Parathyroid adenoma (tissue), 2 donors: ENCODE measurements around the gene C1S.
"Not testable (repeated sequence)": the region's sequence is repeated elsewhere in the genome, so short reads cannot be mapped to it uniquely, and the experiment has no call there.

Experiments used
- H2AFZ ChIP-seq: fragments of 300-600 bp; sonication (generic); one replicate; pipeline ENCODE4 v1.7.0; 2017; ENCODE audit warnings: antibody characterized with exemption, mild to moderate bottlenecking
- H3K27ac ChIP-seq: fragments of 300-600 bp; sonication (generic); one replicate; pipeline ENCODE4 v1.7.0; 2017
- H3K27me3 ChIP-seq: fragments of 300-600 bp; sonication (generic); one replicate; pipeline ENCODE4 v1.7.0; 2017; ENCODE audit warnings: low read length; ENCODE audit not compliant: control insufficient read depth, insufficient read depth
- H3K36me3 ChIP-seq: fragments of 300-600 bp; sonication (generic); one replicate; pipeline ENCODE4 v1.7.0; 2017; ENCODE audit warnings: low read length; ENCODE audit not compliant: control insufficient read depth, insufficient read depth
- H3K4me1 ChIP-seq: fragments of 300-600 bp; sonication (generic); one replicate; pipeline ENCODE4 v1.7.0; 2017; ENCODE audit warnings: control low read depth
- H3K4me2 ChIP-seq: fragments of 300-600 bp; sonication (generic); one replicate; pipeline ENCODE4 v1.7.0; 2017; ENCODE audit warnings: low read length
- H3K4me3 ChIP-seq: fragments of 300-600 bp; sonication (generic); one replicate; pipeline ENCODE4 v1.7.0; 2017; ENCODE audit warnings: low read depth, low read length
- H3K79me2 ChIP-seq: fragments of 300-600 bp; sonication (generic); one replicate; pipeline ENCODE4 v1.7.0; 2017; ENCODE audit warnings: control low read depth
- H3K9ac ChIP-seq: fragments of 300-600 bp; sonication (generic); one replicate; pipeline ENCODE4 v1.7.0; 2017; ENCODE audit warnings: mild to moderate bottlenecking
- H3K9me3 ChIP-seq: fragments of 300-600 bp; sonication (generic); one replicate; pipeline ENCODE4 v1.7.0; 2017; ENCODE audit warnings: low read length; ENCODE audit not compliant: control insufficient read depth
- TF ChIP-seq, protein P1 (sequence below): fragments of 300-600 bp; sonication (generic); IDR thresholded peaks from one replicate; pipeline ENCODE4 v1.7.0; 2017; ENCODE audit warnings: antibody characterized with exemption, mild to moderate bottlenecking
- donor health status: primary hyperparathyroidism.

C1S gene

DNA sequence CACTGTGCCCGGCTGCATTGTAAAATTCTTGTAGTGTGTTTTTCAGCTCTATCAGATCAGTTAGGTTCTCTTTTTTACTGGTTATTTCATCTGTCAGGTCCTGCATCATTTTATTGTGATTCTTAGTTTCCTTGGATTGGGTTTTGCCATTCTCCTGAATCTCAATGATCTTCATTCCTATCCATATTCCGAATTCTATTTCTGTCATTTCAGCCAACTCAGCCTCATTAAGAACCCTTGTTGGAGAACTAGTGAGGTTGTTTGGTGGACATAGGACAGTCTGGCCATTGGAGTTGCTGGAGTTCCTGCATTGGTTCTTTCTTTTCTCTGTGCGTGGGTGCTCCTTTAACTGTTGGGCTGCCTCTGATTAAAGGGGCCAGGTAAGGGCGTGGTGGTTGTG is 5.6 kb upstream of the C1S start:
- H3K4me1 ChIP-seq: no peaks in the 10 kb centered on the region
- TF ChIP-seq, protein P1, sequence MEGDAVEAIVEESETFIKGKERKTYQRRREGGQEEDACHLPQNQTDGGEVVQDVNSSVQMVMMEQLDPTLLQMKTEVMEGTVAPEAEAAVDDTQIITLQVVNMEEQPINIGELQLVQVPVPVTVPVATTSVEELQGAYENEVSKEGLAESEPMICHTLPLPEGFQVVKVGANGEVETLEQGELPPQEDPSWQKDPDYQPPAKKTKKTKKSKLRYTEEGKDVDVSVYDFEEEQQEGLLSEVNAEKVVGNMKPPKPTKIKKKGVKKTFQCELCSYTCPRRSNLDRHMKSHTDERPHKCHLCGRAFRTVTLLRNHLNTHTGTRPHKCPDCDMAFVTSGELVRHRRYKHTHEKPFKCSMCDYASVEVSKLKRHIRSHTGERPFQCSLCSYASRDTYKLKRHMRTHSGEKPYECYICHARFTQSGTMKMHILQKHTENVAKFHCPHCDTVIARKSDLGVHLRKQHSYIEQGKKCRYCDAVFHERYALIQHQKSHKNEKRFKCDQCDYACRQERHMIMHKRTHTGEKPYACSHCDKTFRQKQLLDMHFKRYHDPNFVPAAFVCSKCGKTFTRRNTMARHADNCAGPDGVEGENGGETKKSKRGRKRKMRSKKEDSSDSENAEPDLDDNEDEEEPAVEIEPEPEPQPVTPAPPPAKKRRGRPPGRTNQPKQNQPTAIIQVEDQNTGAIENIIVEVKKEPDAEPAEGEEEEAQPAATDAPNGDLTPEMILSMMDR: no peak
- H3K27me3 ChIP-seq: no peaks in the 10 kb centered on the region
- no peaks in the 10 kb centered on the region for H3K9me3 ChIP-seq
- no peak overlapping the region for H2AFZ ChIP-seq
- no peaks in the 10 kb centered on the region for H3K36me3 ChIP-seq
- no peak overlapping the region for H3K4me2 ChIP-seq
- no peaks in the 10 kb centered on the region for H3K79me2 ChIP-seq
- H3K27ac ChIP-seq: no peak overlapping the region
- no peak overlapping the region for H3K4me3 ChIP-seq
- H3K9ac ChIP-seq: no peak overlapping the region

DNA sequence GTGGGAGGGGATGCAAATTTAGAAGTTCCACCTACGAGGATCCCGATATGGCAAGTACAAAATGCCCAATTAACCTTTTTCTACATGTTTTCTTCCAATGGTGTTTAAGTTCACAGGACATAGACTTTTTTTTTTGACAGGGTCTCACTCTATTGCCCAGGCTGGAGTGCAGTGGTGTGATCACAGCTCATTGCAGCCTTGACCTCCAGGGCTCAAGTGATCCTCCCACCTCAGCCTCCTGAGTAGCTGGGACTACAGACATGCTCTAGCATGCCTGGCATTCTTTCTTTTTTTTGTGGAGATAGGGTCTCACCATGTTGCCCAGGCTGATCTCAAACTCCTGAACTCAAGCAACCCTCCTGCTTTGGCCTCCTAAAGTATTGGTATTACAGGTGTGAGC is 4.8 kb upstream of the C1S start:
- not testable (repeated sequence) for H3K79me2 ChIP-seq, H2AFZ ChIP-seq, H3K9ac ChIP-seq, H3K4me3 ChIP-seq, H3K4me1 ChIP-seq, H3K36me3 ChIP-seq, H3K27ac ChIP-seq, H3K9me3 ChIP-seq, H3K27me3 ChIP-seq, H3K4me2 ChIP-seq

DNA sequence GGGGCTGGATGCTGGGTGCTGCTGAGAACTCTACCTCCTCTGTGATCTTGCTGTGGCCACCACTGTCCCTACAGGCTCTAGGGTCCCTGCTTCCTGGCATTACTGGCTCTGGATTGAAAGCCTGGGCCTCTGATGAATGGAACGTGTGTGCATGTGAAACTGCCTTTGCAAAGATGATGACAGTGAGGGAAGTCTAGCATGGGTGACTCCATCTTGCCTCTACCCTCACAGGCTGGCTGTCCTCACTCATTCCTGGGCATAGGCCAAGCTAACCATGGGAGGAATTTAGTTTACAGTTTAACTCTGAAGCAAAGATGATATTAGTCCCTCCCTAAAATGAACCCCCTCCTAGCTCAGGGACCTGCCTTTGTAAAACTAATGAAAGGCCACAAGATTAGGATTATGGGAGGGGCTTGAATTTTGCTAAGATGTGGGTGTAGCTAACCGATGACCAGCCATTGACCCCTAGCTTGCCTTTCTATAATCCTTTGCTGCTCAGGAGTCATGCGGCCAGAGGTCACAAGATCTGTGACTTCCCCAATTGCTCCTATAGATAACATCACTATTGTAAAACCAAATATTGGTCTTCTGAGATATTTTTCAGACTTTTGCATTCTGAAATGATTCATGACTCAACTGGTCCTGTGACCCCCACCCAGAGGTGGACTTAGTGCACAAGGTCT is 2.2 kb upstream of the C1S start:
- no peaks in the 10 kb centered on the region for H3K36me3 ChIP-seq
- TF ChIP-seq, protein P1: no peak
- H3K27ac ChIP-seq: no peak overlapping the region
- H3K4me3 ChIP-seq: no peak overlapping the region
- no peak overlapping the region for H3K4me2 ChIP-seq
- no peaks in the 10 kb centered on the region for H3K4me1 ChIP-seq
- H2AFZ ChIP-seq: no peak overlapping the region
- H3K79me2 ChIP-seq: no peaks in the 10 kb centered on the region
- no peak overlapping the region for H3K9ac ChIP-seq
- H3K27me3 ChIP-seq: no peaks in the 10 kb centered on the region
- H3K9me3 ChIP-seq: no peaks in the 10 kb centered on the region

DNA sequence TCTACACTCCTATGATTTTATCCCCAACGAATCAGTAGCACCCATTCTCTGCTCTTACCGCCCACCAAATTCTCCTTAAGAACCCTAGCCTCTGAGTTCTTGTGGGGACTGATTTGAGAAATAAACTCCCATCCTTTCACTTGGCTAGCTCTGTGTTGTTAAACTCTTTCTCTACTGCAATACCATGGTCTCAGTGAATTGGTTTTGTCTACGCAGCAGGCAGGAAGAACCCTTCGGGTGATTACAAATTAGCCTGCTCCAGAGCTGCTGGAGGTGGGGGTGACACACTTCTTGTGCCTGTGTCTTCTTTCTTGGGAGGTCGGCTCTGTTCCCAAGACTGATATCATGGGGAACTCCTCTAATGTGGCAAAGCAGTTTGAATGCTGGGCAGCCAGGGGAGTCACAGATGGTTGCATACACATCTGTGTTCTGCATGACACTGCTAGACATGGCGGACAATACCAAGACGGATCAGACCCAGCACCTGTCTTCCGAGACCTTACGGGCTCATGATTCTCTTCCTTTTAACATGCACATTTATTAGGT is 1.6 kb upstream of the C1S start:
- H3K27me3 ChIP-seq: no peaks in the 10 kb centered on the region
- no peaks in the 10 kb centered on the region for H3K36me3 ChIP-seq
- H3K4me3 ChIP-seq: no peak overlapping the region
- H3K4me2 ChIP-seq: no peak overlapping the region
- H2AFZ ChIP-seq: no peak overlapping the region
- H3K9ac ChIP-seq: no peak overlapping the region
- TF ChIP-seq, protein P1: no peak
- no peaks in the 10 kb centered on the region for H3K79me2 ChIP-seq
- no peak overlapping the region for H3K27ac ChIP-seq
- H3K9me3 ChIP-seq: no peaks in the 10 kb centered on the region
- H3K4me1 ChIP-seq: no peaks in the 10 kb centered on the region

DNA sequence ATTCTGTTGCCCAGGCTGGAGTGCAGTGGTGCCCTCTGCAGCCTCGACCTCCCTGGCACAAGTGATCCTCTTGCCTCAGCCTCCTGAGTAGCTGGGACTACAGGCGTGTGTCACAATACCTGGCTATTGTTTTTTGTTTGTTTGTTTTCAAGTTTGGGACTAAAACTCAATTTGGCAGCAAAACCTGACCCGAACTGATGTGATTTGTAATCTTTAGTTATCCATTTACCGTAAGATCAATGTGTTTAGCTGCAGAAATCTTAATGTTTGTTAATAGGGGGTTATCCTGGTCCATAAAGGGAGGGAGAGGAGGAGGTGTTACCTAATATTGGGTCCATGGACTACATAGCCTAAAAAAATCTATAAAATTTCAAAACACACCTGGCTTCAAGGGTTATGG is 738 bp upstream of the C1S start:
- Histone ChIP-seq H3K27me3 (no peaks in the 10 kb centered on the region), H3K4me1 (no peaks in the 10 kb centered on the region), H3K79me2 (no peaks in the 10 kb centered on the region), H3K27ac (no peak overlapping the region), H3K36me3 (no peaks in the 10 kb centered on the region), H3K4me2 (no peak overlapping the region), H3K9ac (no peak overlapping the region), H2AFZ (no peak overlapping the region), H3K9me3 (no peaks in the 10 kb centered on the region), H3K4me3 (no peak overlapping the region)
- TF ChIP-seq, protein P1: no peak
